Fibroblast of lung (primary cell): ENCODE results near the gene BMP6.

Experiments
- EZH2 ChIP-seq: IDR thresholded peaks from 2 replicates; pipeline ENCODE4 v1.5.1; 2012; ENCODE audit warnings: low read length, control low read depth, mild to moderate bottlenecking; ENCODE audit errors: missing control alignments
- TF ChIP-seq, protein P1 (sequence below), 2 donors: IDR thresholded peaks in 1 of 2; conservative IDR thresholded peaks in 1 of 2; 1 replicate in 1 of 2; 2 replicates in 1 of 2; pipeline ENCODE4 v1.5.1; 2011 to 2012; ENCODE audit warnings: low read length in 2 of 2, control low read depth in 1 of 2, inconsistent platforms in 1 of 2, low read depth in 1 of 2, mild to moderate bottlenecking in 1 of 2

DNA sequence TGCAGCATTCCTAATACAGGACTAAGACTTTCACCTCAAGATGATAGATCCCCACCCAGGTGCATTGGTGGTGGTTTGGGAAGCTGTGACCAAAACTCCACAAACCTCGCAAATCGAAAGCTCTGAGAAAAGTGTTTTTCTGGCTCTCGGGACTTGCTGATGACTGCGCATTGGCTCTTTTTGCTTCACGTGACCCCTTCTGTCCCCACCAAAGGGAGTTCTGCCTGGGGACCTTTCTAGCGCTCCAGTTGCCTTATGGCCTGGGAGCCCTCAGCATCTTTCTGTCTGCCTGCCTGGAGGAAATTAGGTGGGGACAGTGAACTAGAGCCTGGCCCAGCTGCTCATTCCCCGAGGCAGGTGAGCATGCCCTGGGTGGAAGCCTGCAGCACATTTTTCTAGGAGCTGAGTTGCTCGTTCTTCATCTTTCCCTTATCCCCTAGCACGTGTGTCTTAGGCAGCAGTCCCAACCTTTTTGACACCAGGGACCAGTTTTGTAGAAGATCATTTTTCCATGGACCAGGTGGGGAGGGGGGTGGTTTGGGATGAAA lies 94.5 kb downstream of the BMP6 start:
- TF ChIP-seq, protein P1, sequence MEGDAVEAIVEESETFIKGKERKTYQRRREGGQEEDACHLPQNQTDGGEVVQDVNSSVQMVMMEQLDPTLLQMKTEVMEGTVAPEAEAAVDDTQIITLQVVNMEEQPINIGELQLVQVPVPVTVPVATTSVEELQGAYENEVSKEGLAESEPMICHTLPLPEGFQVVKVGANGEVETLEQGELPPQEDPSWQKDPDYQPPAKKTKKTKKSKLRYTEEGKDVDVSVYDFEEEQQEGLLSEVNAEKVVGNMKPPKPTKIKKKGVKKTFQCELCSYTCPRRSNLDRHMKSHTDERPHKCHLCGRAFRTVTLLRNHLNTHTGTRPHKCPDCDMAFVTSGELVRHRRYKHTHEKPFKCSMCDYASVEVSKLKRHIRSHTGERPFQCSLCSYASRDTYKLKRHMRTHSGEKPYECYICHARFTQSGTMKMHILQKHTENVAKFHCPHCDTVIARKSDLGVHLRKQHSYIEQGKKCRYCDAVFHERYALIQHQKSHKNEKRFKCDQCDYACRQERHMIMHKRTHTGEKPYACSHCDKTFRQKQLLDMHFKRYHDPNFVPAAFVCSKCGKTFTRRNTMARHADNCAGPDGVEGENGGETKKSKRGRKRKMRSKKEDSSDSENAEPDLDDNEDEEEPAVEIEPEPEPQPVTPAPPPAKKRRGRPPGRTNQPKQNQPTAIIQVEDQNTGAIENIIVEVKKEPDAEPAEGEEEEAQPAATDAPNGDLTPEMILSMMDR (conservative IDR thresholded peaks at IDR 0.05 in 1 of 2, IDR thresholded peaks at IDR 0.05 in 1 of 2; ENCODE audit: low read depth in 1 of 2, low read length in 2 of 2), result no peak
- no peak for TF ChIP-seq EZH2
